Activated naive CD4-positive, alpha-beta T cell treated with anti-CD3 and anti-CD28 coated beads for 36 hours (primary cell): ENCODE results near the gene FARP1. TPM values are rescaled to one million over a fixed set of nuclear protein-coding genes. Genes with fewer than 3 reads are reported as not detected.

ENCODE experiments used
- CTCF ChIA-PET: fragments of 350-600 bp; sonication (Branson Sonifier 250); formaldehyde crosslinking; loops from one replicate; lab custom pipeline; 2021; ENCODE audit warnings: antibody characterized with exemption; lab: Charles Lee
- DNase-seq: peaks from one replicate; pipeline ENCODE4 v3.0.0-alpha.2; 2020
- H3K27ac Mint-ChIP-seq: one replicate; pipeline ENCODE4 v1.8.0; 2021; ENCODE audit warnings: mild to moderate bottlenecking, mixed read lengths
- H3K27me3 Mint-ChIP-seq: one replicate; pipeline ENCODE4 v1.8.0; 2021; ENCODE audit warnings: low read depth, mixed read lengths
- H3K36me3 Mint-ChIP-seq: one replicate; pipeline ENCODE4 v1.8.0; 2021; ENCODE audit warnings: low read depth, mixed read lengths
- H3K4me1 Mint-ChIP-seq: one replicate; pipeline ENCODE4 v1.8.0; 2021; ENCODE audit warnings: low read depth, mixed read lengths
- H3K4me3 Mint-ChIP-seq: one replicate; pipeline ENCODE4 v1.8.0; 2021; ENCODE audit warnings: mild to moderate bottlenecking, moderate library complexity, mixed read lengths
- H3K9me3 Mint-ChIP-seq: one replicate; pipeline ENCODE4 v1.8.0; 2021; ENCODE audit warnings: mixed read lengths
- intact Hi-C: fragments of 100-400 bp; cut with micrococcal nuclease; formaldehyde crosslinking; loops from one replicate; pipeline ENCODE4 v1.15.1; 2023
- total RNA-seq, 2 experiments: library from RNA; stranded (reverse); gene quantifications; one replicate each; pipeline ENCODE4 v1.2.3, GENCODE V29; 2021

The FARP1 gene
- total RNA-seq, 2 experiments from 2014 or later: 0.27 to 0.38 TPM

DNA sequence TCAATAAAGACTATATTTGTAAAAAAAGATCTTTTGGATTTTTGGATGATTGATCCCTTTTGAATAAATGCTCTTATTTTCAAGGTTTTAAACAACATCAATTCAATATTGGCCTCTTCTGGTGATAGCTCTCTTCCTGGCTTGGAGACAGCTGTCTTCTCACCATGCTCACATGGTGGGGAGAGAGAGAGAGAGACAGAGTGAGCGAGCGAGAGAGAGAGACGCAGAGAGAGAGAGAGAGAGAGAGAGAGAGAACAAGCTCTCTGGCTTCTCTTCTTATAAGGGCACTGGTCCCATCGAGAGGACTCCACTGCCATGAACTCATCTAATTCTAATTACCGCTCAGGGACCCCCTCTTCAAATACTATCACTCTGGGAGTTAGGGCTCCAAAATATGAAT lies 32.1 kb upstream of the FARP1 start:
- H3K4me1 Mint-ChIP-seq: no peaks in the 10 kb centered on the region
- CTCF ChIA-PET: interaction anchor here (0.7 kb wide), 1 partner anchor 255 kb away, joined by 4 read pairs; no protein-coding TSS in a partner anchor
- H3K27me3 Mint-ChIP-seq: no peaks in the 10 kb centered on the region
- no peak overlapping the region for H3K4me3 Mint-ChIP-seq
- DNase-seq: no peak
- no peak overlapping the region for H3K27ac Mint-ChIP-seq
- H3K9me3 Mint-ChIP-seq: no peaks in the 10 kb centered on the region
- H3K36me3 Mint-ChIP-seq: no peaks in the 10 kb centered on the region
- intact Hi-C loops: no loop called here

DNA sequence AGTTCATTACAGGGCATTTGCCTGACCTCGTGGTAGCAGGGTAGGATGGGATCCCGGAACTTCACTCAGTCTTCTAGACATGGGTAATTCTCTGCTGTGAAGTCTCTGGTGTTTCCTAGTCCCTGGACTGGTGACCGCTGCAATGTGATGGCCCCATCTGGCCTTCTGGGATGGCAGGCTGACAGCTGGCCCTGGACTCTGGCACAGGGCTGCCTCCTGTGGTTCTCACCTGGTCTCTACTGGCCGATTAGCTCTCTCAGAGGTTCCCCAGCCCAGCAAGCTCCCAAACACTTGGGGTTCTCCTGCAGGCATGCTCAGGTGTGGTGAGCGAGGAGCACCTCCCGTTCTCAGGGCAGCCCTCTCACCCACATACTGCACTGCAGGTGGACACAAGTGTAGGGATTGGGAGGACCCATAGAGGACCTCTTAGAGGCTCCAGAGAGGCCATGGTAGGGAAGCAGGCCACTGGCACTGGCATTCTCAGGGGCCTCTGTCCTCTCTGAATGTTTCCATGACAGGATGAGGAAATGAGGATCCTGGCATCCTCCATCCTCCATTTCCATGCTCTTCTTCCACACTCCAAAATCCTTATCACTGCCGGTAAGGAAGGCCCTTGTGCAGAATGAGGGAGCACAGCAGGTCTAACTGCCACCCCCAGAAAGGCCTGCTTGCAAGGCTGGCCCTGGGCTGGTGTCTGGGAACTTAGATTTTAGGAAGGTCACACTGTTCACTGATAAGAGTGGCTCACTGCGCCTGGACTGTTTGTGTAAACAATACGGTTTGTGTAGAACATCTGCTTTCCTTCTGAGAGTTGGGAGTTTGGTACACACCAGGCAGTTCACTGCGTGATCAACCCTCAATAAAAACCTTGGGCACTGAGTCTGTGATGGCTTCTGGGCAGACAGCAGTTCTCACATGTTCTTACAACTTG lies 31.5 kb upstream of the FARP1 start:
- no peaks in the 10 kb centered on the region for H3K9me3 Mint-ChIP-seq
- intact Hi-C loops: no loop called here
- no peaks in the 10 kb centered on the region for H3K36me3 Mint-ChIP-seq
- no peak for DNase-seq
- H3K27me3 Mint-ChIP-seq: no peaks in the 10 kb centered on the region
- no peaks in the 10 kb centered on the region for H3K4me1 Mint-ChIP-seq
- H3K27ac Mint-ChIP-seq: no peak overlapping the region
- H3K4me3 Mint-ChIP-seq: no peak overlapping the region
- CTCF ChIA-PET: no interaction called here

DNA sequence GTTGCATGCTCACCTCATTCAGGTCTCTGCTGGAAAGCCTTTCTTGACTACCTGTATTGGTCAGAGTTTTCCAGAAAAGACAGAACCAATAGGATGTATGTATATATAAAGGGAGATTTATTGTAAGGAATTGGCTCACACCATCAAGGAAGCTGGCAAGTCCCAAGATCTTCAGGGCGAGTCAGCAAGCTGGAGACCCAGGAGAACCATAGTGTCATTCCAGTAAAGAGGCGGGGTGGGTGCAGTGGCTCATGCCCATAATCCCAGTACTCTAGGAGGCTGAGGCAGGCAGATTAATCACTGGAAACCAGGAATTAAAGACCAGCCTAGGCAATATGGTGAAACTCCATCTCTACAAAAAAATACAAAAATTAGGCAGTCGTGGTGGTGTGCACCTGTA lies 30.4 kb upstream of the FARP1 start:
- no peak for DNase-seq
- H3K27me3 Mint-ChIP-seq: no peaks in the 10 kb centered on the region
- H3K27ac Mint-ChIP-seq: no peak overlapping the region
- CTCF ChIA-PET: no interaction called here
- no peaks in the 10 kb centered on the region for H3K36me3 Mint-ChIP-seq
- no peak overlapping the region for H3K4me3 Mint-ChIP-seq
- no peaks in the 10 kb centered on the region for H3K9me3 Mint-ChIP-seq
- intact Hi-C loops: no loop called here
- no peaks in the 10 kb centered on the region for H3K4me1 Mint-ChIP-seq

DNA sequence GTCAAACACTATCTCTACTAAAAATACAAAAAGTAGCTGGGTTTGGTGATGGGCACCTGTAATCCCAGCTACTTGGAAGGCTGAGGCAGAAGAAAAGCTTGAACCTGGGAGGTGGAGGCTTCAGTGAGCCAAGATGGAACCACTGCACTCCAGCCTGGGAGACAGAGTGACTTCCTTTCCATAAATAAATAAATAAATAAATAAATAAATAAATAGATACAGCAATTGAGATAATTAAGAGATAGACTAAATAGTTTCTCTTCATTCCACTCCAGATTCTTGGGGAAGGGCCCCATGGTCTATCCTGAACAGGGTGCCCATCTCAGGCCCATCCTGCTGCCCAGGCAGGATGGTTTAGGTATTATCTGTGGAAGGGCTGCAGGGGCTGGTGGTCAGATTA lies 24.0 kb upstream of the FARP1 start:
- no peak for DNase-seq
- Mint-ChIP-seq H3K36me3 (no peaks in the 10 kb centered on the region), H3K4me3 (no peak overlapping the region), H3K4me1 (no peaks in the 10 kb centered on the region), H3K9me3 (peaks cover 11% of the 10 kb centered on the region), H3K27me3 (no peaks in the 10 kb centered on the region), H3K27ac (no peak overlapping the region)
- CTCF ChIA-PET: no interaction called here
- intact Hi-C loops: no loop called here

DNA sequence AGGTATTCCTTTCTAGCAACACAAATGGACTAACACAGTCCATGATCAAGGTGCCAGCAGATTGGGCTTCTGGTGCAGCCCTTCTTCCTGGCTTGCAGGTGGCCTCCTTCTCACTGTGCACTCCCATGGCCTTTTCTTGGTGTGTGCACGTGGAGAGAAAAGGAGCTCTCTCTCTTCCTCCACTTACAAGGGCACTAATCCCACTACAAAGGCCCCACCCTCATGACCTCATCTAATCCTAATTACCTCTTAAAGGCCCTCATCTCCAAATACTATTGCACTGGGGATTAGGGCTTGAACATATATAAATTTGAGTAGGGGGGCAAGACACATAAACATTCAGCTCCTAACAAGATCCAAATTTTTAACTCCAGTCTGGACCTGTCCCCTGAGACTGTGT lies 19.7 kb upstream of the FARP1 start:
- intact Hi-C loops: no loop called here
- CTCF ChIA-PET: no interaction called here
- no peak for DNase-seq
- Mint-ChIP-seq H3K4me1 (no peaks in the 10 kb centered on the region), H3K27ac (no peak overlapping the region), H3K4me3 (no peak overlapping the region), H3K9me3 (peaks cover 18% of the 10 kb centered on the region), H3K27me3 (peaks cover 7% of the 10 kb centered on the region), H3K36me3 (no peaks in the 10 kb centered on the region)

DNA sequence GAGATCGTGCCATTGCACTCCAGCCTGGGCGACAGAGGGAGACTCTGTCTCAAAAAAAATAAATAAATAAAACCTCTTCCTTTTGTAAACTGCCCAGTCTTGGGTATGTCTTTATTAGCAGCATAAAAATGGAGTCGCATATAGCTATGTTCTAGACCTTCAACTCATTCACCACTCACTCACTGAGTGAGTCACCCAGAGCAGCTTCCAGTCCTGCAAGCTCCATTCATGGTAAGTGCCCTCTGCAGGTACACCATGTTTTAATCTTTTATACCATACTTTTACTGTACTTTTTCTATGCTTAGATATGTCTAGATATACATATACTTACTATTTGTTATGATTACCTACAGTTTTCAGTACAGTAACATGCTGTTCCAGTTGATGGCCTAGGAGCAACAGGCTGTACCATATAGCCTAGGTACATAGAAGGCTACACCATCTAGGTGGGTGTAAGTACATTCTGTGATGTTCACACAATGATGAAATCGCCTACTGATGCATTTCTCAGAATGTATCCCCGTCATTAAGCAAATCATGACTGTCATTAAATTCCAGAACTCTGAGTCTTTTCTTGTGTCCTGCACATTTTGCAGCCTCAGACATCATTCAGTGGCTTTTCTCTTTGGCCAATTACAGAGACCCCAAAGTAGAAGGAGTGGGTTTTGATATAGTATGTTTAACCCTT lies 13.7 kb upstream of the FARP1 start:
- H3K36me3 Mint-ChIP-seq: no peaks in the 10 kb centered on the region
- no peak for DNase-seq
- CTCF ChIA-PET: no interaction called here
- H3K4me1 Mint-ChIP-seq: no peaks in the 10 kb centered on the region
- peaks cover 5% of the 10 kb centered on the region for H3K9me3 Mint-ChIP-seq
- intact Hi-C loops: no loop called here
- H3K27me3 Mint-ChIP-seq: peaks cover 26% of the 10 kb centered on the region
- H3K4me3 Mint-ChIP-seq: no peak overlapping the region
- H3K27ac Mint-ChIP-seq: no peak overlapping the region

DNA sequence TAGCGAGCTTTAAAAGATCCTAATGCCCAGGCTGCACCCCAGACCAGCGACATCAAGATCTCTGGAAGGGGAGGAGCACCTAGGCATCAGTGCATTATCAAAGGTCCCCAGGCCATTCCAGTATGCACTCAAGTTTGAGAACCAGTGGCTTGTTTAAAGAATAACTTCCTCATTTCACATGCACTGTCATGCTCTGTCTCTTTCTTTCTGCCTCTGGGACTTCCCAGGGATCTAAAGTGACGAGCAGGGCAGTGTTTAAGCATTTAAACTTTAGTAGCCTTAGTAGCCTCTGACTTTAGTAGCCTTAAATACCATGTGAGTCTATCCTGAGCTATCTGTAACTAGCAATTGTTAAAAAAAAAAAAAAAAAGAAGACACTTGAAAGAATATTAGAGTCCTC lies 8.9 kb upstream of the FARP1 start:
- Mint-ChIP-seq H3K4me3 (no peak overlapping the region), H3K27me3 (peaks cover 24% of the 10 kb centered on the region), H3K27ac (no peak overlapping the region), H3K36me3 (no peaks in the 10 kb centered on the region), H3K9me3 (peaks cover 1% of the 10 kb centered on the region), H3K4me1 (no peaks in the 10 kb centered on the region)
- intact Hi-C loops: no loop called here
- DNase-seq: no peak
- CTCF ChIA-PET: no interaction called here

DNA sequence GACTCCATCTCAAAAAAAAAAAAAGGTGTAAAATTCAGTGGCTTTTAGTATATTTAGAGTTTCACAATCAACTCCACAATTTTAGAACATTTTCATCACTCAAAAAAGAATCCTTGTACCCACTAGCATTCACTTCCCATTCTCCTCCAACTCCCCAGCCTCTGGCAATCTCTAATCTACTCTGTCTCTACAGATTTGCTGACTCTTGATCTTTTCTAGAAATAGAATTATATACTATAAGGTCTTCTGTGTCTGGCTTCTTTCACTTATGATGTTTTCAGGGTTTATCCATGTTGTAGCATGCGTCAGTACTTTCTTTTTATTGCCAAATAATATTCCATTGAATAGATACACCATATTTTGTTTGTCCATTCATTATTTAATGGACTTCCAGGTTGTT lies 8.0 kb upstream of the FARP1 start:
- Mint-ChIP-seq H3K9me3 (no peaks in the 10 kb centered on the region), H3K27me3 (peaks cover 32% of the 10 kb centered on the region), H3K27ac (no peak overlapping the region), H3K4me3 (no peak overlapping the region), H3K36me3 (no peaks in the 10 kb centered on the region), H3K4me1 (no peaks in the 10 kb centered on the region)
- CTCF ChIA-PET: no interaction called here
- DNase-seq: no peak
- intact Hi-C loops: no loop called here

DNA sequence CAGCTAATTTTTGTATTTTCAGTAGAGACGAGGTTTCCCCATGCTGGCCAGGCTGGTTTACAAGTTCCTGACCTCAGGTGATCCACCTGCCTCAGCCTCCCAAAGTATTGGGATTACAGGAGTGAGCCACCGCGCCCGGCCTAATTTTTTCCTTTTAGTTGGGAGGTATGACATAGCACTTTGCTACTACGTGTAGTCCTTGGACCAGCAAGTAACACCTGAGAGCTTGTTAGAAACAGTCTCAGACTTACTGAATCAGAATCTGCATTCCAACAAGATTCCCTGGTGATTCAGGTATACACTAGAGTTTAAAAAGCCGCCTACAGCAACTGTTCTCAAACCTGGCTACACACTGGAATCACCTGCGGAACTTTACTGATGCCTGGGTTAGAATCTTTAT lies 1.8 kb upstream of the FARP1 start:
- Mint-ChIP-seq H3K4me3 (no peak overlapping the region), H3K27ac (no peak overlapping the region), H3K36me3 (no peaks in the 10 kb centered on the region), H3K9me3 (no peaks in the 10 kb centered on the region), H3K27me3 (peaks cover 45% of the 10 kb centered on the region), H3K4me1 (peaks cover 9% of the 10 kb centered on the region)
- intact Hi-C loops: loop anchor here (5.0 kb wide), 1 partner anchor 531 kb away; no protein-coding TSS in a partner anchor
- CTCF ChIA-PET: no interaction called here
- DNase-seq: no peak

DNA sequence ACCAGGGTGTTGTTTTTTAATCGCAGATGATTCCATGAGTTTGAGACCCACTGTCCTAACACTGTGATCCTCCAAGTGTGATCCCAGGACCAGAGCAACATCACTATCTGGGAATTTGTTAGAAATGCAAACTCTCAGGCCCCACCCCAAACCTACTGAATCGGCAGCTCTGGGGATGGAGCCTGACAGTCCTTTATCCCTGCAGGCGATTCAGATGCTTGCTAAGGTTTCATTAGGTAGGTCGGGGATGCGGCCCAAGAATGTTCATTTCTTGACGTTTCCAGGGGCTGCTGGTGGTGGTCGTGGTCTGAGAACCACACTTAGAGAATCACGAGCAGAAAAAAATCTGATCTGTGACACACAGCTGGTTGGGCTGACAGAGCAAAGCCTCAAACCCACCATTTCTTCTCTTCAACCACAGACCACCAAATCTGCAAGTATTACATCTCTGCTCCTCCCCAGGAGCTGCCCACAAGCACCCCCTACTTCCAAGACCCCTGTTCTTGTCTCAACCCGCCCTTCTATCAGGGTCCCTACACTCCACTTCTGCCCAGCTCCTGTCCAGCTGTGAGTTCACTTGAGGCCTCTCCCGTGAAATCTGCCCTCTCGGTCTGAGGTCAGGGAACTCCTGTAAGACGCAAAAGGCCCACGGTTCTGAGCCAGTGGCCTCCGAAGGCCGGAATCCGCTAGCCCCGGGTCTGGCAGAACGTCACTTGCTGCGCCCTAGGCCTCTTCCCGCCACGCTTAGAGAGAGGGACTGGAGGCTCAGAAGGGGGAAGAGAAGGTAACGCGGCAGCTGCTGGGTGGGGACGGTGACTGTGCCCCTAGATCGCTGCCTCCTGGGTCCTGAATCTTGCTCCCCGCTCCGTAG lies 1.1 kb upstream of the FARP1 start:
- Mint-ChIP-seq H3K27ac (no peak overlapping the region), H3K4me1 (peaks cover 9% of the 10 kb centered on the region), H3K9me3 (no peaks in the 10 kb centered on the region), H3K27me3 (peaks cover 50% of the 10 kb centered on the region), H3K4me3 (peak overlapping the region; percentile 37), H3K36me3 (no peaks in the 10 kb centered on the region)
- CTCF ChIA-PET: interaction anchor here (0.5 kb wide), 1 partner anchor 514 kb away, joined by 3 read pairs; no protein-coding TSS in a partner anchor
- intact Hi-C loops: loop anchor here (2.0 to 5.0 kb wide), 2 partner anchors 271 to 531 kb away; no protein-coding TSS in a partner anchor
- no peak for DNase-seq

DNA sequence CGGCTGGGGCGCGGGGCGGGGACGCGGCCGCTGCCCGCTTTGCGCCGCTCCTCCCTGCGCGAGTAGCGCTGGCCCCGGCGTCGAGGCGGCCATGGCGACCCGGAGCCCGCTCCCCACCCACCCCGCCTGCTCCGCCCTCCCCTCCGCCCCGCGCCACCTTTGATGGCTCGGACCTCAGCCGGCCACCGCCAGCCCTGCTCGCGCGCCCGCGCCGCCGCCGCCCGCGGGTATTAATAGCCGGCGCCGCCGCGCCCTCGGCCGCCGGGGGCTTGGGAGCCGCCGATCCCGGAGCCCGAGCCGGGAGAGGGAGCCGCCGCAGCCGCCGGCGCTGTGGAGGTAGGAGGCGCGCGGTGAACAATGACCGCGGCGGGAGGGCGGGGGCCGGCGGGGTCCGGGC lies 261 bp downstream of the FARP1 start:
- intact Hi-C loops: loop anchor here (1.0 to 5.0 kb wide), 3 partner anchors 166 to 529 kb away; no protein-coding TSS in a partner anchor
- Mint-ChIP-seq H3K27me3 (peaks cover 52% of the 10 kb centered on the region), H3K4me3 (no peak overlapping the region), H3K36me3 (no peaks in the 10 kb centered on the region), H3K27ac (no peak overlapping the region), H3K9me3 (no peaks in the 10 kb centered on the region), H3K4me1 (peaks cover 9% of the 10 kb centered on the region)
- CTCF ChIA-PET: no interaction called here
- DNase-seq: no peak

DNA sequence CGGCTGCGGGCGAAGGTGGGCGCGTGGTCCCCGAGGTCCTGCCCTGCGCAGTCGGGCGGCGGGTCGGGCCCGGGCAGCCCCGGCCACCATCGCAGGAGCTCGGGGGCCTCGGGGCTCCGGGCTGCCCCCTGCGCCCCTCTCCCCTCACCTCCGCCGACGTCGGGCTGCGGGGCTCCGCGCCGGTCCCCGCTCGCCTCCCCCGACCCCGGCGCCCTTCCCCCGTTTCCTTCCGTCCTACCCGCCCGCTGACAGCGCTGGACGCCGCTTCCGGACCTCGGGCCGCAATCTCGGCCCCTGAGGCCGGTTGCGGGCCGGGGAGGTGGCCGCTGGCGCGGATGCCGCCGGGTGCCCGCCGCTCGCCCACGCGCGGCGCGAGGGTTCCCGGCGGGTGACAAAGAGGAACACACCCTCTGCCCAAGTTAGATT lies 720 bp downstream of the FARP1 start:
- Mint-ChIP-seq H3K9me3 (no peaks in the 10 kb centered on the region), H3K27me3 (peaks cover 54% of the 10 kb centered on the region), H3K4me1 (peaks cover 9% of the 10 kb centered on the region), H3K27ac (no peak overlapping the region), H3K4me3 (peak overlapping the region; percentile 66), H3K36me3 (no peaks in the 10 kb centered on the region)
- DNase-seq: no peak
- intact Hi-C loops: loop anchor here (1.0 to 5.0 kb wide), 3 partner anchors 166 to 529 kb away; no protein-coding TSS in a partner anchor
- CTCF ChIA-PET: no interaction called here
